ENCODE data around the gene ARHGEF5.
"Not testable (repeated sequence)": the region's sequence is repeated elsewhere in the genome, so short reads cannot be mapped to it uniquely, and the experiment has no call there.

ARHGEF5 gene

DNA sequence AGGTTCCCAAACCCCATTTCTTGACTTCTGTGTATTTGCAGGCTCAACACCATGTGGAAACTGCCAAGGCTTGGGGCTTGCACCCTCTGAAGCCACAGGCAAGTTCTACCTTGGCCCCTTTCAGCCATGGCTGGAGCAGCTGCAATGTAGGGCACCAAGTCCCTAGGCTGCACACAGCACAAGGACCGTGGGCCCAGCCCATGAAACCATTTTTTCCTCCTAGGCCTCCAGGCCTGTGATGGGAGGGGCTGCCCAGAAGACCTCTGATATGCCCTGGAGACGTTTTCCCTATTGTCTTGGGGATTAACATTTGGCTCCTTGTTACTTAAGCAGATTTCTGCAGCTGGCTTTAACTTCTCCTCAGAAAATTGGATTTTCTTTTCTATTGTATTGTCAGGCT, 72.3 kb downstream of the ARHGEF5 start:
- not testable (repeated sequence) for DNase-seq

- no peak for DNase-seq
These were observed 73.2 kb downstream of the ARHGEF5 start for GRCh38 chr7:144428431-144428830.

Measured in amygdala (tissue), 56 donors.